SK-N-SH treated with all-trans-retinoic acid at 6 μM for 48 hours (cell line): ENCODE results near the gene TEKT2.

Experiments
- ATAC-seq: fragments of 200-7000 bp; cut with Tn5 transposase; 3 replicates; pipeline ENCODE4 v1.9.1; 2020; ENCODE audit warnings: mild to moderate bottlenecking, moderate library complexity
- ARNTL ChIP-seq: fragments of 450-650 bp; formaldehyde crosslinking; IDR thresholded peaks from 2 replicates; pipeline ENCODE4 v1.5.0; 2020; ENCODE audit warnings: low read depth, mild to moderate bottlenecking, moderate library complexity, borderline replicate concordance
- BACH2 ChIP-seq: fragments of 250-450 bp; sonication (Bioruptor Pico); IDR thresholded peaks from 2 replicates; pipeline ENCODE4 v1.9.0; 2021; ENCODE audit warnings: mild to moderate bottlenecking, borderline replicate concordance
- CREB5 ChIP-seq: fragments of 250-450 bp; sonication (Bioruptor Pico); IDR thresholded peaks from 2 replicates; pipeline ENCODE4 v1.5.1; 2020; ENCODE audit warnings: low read depth, mild to moderate bottlenecking, moderate library complexity
- CSDC2 ChIP-seq: fragments of 250-450 bp; sonication (Bioruptor Pico); IDR thresholded peaks from 2 replicates; pipeline ENCODE4 v1.5.0; 2020; ENCODE audit warnings: mild to moderate bottlenecking, moderate library complexity
- ESRRG ChIP-seq: fragments of 250-450 bp; sonication (Bioruptor Pico); IDR thresholded peaks from 2 replicates; pipeline ENCODE4 v1.6.1; 2021; ENCODE audit warnings: mild to moderate bottlenecking
- GLIS3 ChIP-seq: fragments of 250-450 bp; sonication (Bioruptor Pico); IDR thresholded peaks from 2 replicates; pipeline ENCODE4 v1.5.0; 2020; ENCODE audit warnings: mild to moderate bottlenecking, moderate library complexity
- OSR1 ChIP-seq: fragments of 250-450 bp; sonication (Bioruptor Pico); IDR thresholded peaks from 2 replicates; pipeline ENCODE4 v1.8.0; 2022; ENCODE audit warnings: moderate library complexity, mild to moderate bottlenecking, inconsistent platforms
- PATZ1 ChIP-seq: fragments of 250-450 bp; sonication (Bioruptor Pico); IDR thresholded peaks from 2 replicates; pipeline ENCODE4 v1.8.0; 2020; ENCODE audit warnings: mild to moderate bottlenecking, moderate library complexity, borderline replicate concordance
- PPARA ChIP-seq: fragments of 250-450 bp; sonication (Bioruptor Pico); IDR thresholded peaks from 2 replicates; pipeline ENCODE4 v1.5.0; 2020; ENCODE audit warnings: mild to moderate bottlenecking, borderline replicate concordance
- RARB ChIP-seq: fragments of 250-450 bp; sonication (Bioruptor Pico); IDR thresholded peaks from 2 replicates; pipeline ENCODE4 v1.8.0; 2021; ENCODE audit warnings: mild to moderate bottlenecking, moderate library complexity
- SNAI2 ChIP-seq: fragments of 250-450 bp; sonication (Bioruptor Pico); IDR thresholded peaks from 2 replicates; pipeline ENCODE4 v1.5.0; 2020; ENCODE audit warnings: mild to moderate bottlenecking, moderate library complexity
- TCF4 ChIP-seq: fragments of 250-450 bp; sonication (Bioruptor Pico); IDR thresholded peaks from 2 replicates; pipeline ENCODE4 v1.8.0; 2021; ENCODE audit warnings: mild to moderate bottlenecking, moderate library complexity, borderline replicate concordance
- TOX ChIP-seq: fragments of 250-450 bp; sonication (Bioruptor Pico); IDR thresholded peaks from 2 replicates; pipeline ENCODE4 v1.8.0; 2021; ENCODE audit warnings: mild to moderate bottlenecking, moderate library complexity, borderline replicate concordance
- ZC3H10 ChIP-seq: fragments of 250-450 bp; sonication (Bioruptor Pico); IDR thresholded peaks from 2 replicates; pipeline ENCODE4 v1.5.1; 2021; ENCODE audit warnings: mild to moderate bottlenecking, moderate library complexity
- ZFP3 ChIP-seq: fragments of 250-450 bp; sonication (Bioruptor Pico); IDR thresholded peaks from 2 replicates; pipeline ENCODE4 v1.5.0; 2020; ENCODE audit warnings: mild to moderate bottlenecking, moderate library complexity
- ZNF565 ChIP-seq: fragments of 450-650 bp; formaldehyde crosslinking; conservative IDR thresholded peaks from 2 replicates; pipeline ENCODE4 v1.5.0; 2020; ENCODE audit warnings: low read depth, mild to moderate bottlenecking, moderate library complexity
- ZNF70 ChIP-seq: fragments of 450-650 bp; formaldehyde crosslinking; IDR thresholded peaks from 2 replicates; pipeline ENCODE4 v1.5.0; 2020; ENCODE audit warnings: mild to moderate bottlenecking, moderate library complexity
- TF ChIP-seq, protein P1 (sequence below): fragments of 250-450 bp; sonication (Bioruptor Pico); IDR thresholded peaks from 2 replicates; pipeline ENCODE4 v1.5.0; 2020; ENCODE audit warnings: mild to moderate bottlenecking, moderate library complexity
- TF ChIP-seq, protein P2 (sequence below): fragments of 250-450 bp; sonication (Bioruptor Pico); IDR thresholded peaks from 2 replicates; pipeline ENCODE4 v1.8.0; 2021; ENCODE audit warnings: low read depth, mild to moderate bottlenecking, moderate library complexity, borderline replicate concordance

The TEKT2 gene

DNA sequence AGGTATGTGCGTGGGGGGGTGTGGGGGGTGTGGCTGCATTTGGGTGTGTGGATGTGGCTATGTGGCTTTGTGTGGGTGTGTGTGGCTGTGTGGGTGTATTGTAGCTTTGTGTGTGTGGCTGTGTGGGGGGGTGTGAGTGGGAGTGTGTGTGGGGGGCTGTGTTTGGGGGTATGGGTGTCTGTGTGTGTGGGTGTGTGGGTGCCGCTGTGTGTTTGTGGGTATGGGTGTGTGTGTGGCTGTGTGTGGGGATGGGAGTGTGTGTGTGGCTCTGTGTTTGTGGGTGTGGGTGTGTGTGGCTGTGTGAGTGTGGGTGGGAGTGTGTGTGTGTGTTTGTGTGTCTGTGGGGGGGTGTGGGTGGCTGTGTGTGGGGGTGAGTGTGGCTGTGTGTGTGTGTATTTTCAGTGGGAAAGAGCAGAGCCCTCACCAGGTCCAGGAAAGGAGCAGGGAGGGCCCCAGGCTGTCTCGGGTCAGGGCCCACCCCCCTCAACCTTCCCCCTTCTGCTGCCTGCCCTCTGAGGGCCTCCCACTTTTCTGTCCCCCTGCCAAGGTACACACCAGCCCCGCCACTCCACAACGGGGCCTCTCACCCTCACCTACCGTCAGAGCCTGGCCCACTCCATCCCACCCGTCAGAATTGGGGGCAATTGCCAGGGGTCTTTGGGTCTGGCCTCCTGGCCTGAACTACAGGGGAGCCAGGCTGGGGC is 43.1 kb downstream of the TEKT2 start:
- no peak for ATAC-seq
- TF ChIP-seq CREB5 (no peak), GLIS3 (CRISPR knock-in tag) (no peak), ARNTL (CRISPR knock-in tag) (no peak), ZFP3 (CRISPR knock-in tag) (no peak), PATZ1 (no peak), TOX (no peak), ZNF565 (no peak), CSDC2 (CRISPR knock-in tag) (no peak), SNAI2 (CRISPR knock-in tag) (no peak), TCF4 (CRISPR knock-in tag) (no peak), RARB (CRISPR knock-in tag) (no peak), OSR1 (CRISPR knock-in tag) (no peak), BACH2 (no peak), PPARA (CRISPR knock-in tag) (no peak)
- TF ChIP-seq, protein P1, sequence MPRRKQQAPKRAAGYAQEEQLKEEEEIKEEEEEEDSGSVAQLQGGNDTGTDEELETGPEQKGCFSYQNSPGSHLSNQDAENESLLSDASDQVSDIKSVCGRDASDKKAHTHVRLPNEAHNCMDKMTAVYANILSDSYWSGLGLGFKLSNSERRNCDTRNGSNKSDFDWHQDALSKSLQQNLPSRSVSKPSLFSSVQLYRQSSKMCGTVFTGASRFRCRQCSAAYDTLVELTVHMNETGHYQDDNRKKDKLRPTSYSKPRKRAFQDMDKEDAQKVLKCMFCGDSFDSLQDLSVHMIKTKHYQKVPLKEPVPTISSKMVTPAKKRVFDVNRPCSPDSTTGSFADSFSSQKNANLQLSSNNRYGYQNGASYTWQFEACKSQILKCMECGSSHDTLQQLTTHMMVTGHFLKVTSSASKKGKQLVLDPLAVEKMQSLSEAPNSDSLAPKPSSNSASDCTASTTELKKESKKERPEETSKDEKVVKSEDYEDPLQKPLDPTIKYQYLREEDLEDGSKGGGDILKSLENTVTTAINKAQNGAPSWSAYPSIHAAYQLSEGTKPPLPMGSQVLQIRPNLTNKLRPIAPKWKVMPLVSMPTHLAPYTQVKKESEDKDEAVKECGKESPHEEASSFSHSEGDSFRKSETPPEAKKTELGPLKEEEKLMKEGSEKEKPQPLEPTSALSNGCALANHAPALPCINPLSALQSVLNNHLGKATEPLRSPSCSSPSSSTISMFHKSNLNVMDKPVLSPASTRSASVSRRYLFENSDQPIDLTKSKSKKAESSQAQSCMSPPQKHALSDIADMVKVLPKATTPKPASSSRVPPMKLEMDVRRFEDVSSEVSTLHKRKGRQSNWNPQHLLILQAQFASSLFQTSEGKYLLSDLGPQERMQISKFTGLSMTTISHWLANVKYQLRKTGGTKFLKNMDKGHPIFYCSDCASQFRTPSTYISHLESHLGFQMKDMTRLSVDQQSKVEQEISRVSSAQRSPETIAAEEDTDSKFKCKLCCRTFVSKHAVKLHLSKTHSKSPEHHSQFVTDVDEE (CRISPR knock-in tag) = no peak
- TF ChIP-seq, protein P2, sequence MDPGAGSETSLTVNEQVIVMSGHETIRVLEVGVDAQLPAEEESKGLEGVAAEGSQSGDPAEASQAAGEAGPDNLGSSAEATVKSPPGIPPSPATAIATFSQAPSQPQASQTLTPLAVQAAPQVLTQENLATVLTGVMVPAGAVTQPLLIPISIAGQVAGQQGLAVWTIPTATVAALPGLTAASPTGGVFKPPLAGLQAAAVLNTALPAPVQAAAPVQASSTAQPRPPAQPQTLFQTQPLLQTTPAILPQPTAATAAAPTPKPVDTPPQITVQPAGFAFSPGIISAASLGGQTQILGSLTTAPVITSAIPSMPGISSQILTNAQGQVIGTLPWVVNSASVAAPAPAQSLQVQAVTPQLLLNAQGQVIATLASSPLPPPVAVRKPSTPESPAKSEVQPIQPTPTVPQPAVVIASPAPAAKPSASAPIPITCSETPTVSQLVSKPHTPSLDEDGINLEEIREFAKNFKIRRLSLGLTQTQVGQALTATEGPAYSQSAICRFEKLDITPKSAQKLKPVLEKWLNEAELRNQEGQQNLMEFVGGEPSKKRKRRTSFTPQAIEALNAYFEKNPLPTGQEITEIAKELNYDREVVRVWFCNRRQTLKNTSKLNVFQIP (CRISPR knock-in tag) = no peak
- TF ChIP-seq, all 23 proteins: peak for 0

- peak; percentile 20; the same call in 1 of the 3 replicates for ATAC-seq
- TF ChIP-seq ZNF70 = no peak
These were observed 44.4 kb downstream of the TEKT2 start for GRCh38 chr1:36128126-36128904.

GRCh38 chr1:36128905-36129206 is 45.0 kb downstream of the TEKT2 start:
- no peak for ATAC-seq
- TF ChIP-seq CREB5 (no peak), TCF4 (CRISPR knock-in tag) (no peak), GLIS3 (CRISPR knock-in tag) (no peak), ZC3H10 (CRISPR knock-in tag) (no peak), ARNTL (CRISPR knock-in tag) (no peak), ESRRG (CRISPR knock-in tag) (no peak), RARB (CRISPR knock-in tag) (no peak)
- TF ChIP-seq, protein P2 (CRISPR knock-in tag) = no peak
